Measurements from ENCODE around the gene CC2D1A.

The CC2D1A gene

GRCh38 chr19:13960863-13961784 lies 55.1 kb downstream of the CC2D1A start:
- H3K4me3 ChIP-seq (ENCODE audit: low read depth, low read length), result no peak overlapping the region
- TF ChIP-seq CTCF (IDR thresholded peaks at IDR 0.05; ENCODE audit: insufficient read depth, low read depth, low read length, missing control alignments), result no peak
- DNase-seq (ENCODE audit: low read depth), result no peak

DNA sequence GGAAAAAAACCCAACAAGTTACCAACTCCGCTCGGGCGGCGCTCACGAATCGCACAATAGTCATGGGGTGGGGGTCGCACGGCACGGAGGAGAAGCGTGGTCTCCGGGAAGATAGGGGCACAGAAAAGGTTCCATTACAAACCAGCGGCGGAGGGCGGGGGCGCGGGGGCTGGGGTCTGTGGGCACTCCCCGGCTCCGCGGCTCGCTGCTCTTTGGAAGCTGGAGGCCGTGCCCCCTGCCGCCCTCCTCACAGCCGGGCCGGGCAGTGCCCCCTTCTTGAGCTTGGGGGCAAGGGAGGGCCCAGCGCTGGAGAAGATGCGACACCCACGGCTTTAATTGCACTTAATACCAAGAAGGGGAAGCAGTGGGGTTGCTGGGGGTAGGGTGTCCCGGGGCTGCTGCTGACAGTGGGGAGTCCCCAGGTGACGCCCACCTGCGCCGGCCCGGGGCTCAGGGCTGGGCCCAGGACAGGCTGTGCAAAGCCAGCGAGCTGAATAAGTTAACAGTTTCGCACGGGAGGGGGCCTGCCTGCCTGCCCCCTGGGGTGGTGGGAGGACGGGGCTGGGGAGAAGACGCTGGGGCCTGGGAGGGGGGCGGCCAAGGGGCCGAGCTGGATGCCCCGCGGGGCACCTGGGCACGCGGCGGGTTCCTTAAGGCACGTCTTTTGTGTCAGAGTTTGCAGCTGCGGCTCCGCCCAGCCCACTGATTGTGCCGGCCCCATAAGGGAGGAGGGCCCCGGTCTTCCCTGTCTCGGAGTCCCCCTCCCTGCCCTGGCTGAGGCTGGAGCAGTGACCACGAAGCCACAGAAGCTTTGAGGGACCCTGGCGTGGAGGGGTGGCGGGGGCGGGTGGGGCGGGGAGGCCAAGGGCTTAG lies 56.1 kb downstream of the CC2D1A start:
- no peak for TF ChIP-seq CTCF (IDR thresholded peaks at IDR 0.05; ENCODE audit: insufficient read depth, low read depth, low read length, missing control alignments)
- H3K4me3 ChIP-seq (ENCODE audit: low read depth, low read length), result no peak overlapping the region
- no peak for DNase-seq (ENCODE audit: low read depth)

DNA sequence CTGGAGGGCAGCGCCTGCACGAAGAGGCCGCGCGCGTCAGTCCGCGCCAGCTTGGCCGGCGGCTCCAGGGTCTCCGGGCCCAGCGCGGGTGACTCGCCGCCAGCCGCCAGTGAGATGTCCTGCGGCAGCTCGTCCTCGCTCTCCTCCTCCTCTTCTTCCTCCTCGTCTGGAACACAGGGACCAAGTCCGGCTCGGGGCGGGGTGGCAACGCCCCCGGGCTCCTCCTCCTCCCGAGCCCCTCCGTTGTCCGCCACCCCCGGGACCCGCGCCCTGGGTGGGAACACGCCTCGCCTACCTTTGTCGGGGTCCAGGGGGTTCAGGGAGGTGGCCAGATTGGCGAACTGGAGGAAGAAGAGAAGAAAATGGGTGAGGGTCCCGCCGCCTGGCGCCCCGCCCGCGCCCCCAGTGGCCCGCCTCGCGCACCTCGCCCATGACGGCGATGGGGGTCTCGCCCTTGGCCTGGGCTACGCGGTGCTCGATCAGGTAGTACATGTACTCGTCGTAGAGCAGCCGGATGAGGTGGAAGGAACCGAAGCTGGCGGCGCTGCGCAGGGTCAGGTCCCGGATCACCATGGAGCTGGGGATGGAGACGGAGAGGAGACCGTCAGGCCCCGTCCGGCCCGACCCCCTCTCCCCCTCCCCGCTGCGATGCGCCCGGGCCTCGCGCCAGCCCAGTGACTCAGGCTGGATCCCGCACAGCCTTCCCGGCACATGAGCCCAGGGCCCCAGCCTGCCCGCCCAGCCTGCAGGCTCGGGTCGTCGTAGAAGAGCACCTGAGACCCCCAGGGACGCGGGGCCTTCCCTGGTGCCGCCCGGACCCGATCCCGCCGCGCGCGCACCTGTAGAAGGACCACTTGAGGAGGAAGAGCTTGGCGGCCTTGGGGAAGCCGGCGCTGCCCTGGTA lies 57.0 kb downstream of the CC2D1A start:
- DNase-seq (ENCODE audit: low read depth), result no peak
- TF ChIP-seq CTCF (IDR thresholded peaks at IDR 0.05; ENCODE audit: insufficient read depth, low read depth, low read length, missing control alignments), result no peak
- H3K4me3 ChIP-seq (ENCODE audit: low read depth, low read length), result no peak overlapping the region

DNA sequence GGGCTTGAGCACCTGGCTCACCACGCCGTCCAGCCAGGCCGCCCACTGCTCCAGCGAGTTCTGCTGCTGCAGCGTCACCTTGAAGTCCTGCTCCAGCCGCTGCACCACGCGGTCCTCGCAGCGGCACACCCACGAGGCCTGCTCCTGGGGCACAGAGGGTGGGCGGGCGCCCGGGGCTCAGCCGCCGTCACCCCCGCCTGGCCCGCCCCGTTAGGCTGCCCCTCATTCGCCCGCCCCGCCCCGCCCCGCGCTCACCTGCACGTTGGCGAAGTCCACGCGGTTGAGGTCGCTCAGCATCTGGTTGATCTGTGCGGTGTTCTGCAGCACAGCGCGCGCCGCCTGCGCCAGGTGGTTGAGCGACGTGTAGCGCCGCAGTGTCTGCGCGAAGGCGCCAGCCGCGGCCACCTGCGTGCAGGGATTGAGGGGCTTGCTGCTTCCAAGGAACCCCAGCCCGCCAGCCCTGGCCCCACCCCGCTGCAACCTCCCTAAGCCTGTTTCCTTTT lies 57.7 kb downstream of the CC2D1A start:
- no peak for TF ChIP-seq CTCF (IDR thresholded peaks at IDR 0.05; ENCODE audit: insufficient read depth, low read depth, low read length, missing control alignments)
- no peak for DNase-seq (ENCODE audit: low read depth)
- H3K4me3 ChIP-seq (ENCODE audit: low read depth, low read length), result no peak overlapping the region

- DNase-seq (ENCODE audit: low read depth), result no peak
- no peak overlapping the region for H3K4me3 ChIP-seq (ENCODE audit: low read depth, low read length)
- TF ChIP-seq CTCF (IDR thresholded peaks at IDR 0.05; ENCODE audit: insufficient read depth, low read depth, low read length, missing control alignments), result no peak
These were observed 58.8 kb downstream of the CC2D1A start for GRCh38 chr19:13964776-13965175.

DNA sequence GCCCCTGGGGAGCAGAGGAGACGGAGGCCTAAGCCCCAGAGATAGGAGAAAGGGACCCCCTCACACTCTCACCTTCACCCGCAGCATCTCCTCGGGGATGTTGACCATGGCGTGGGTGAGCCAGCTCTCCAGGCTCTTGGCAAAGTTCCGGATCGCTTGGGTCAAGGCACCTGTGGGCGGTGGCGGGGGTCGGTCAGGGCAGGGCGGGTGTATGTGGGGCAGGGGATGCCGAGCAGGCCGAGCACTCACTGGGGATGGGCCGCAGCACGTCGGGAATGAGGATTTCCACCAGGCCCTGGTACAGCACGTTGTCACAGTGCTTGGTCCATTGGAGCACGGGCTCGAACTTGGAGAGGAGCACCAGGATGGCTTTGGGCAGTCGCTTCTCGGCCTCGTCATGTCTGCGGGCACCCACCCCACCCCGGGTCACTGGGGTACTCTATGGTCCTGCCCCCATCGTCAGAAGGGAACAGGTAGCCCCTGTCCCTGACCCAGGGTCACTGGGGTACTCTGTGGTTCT lies 59.4 kb downstream of the CC2D1A start:
- no peak for TF ChIP-seq CTCF (IDR thresholded peaks at IDR 0.05; ENCODE audit: insufficient read depth, low read depth, low read length, missing control alignments)
- no peak for DNase-seq (ENCODE audit: low read depth)
- no peak overlapping the region for H3K4me3 ChIP-seq (ENCODE audit: low read depth, low read length)

Measured in GM12865 (cell line).